ENCODE results near the gene RASD1.

GRCh38 chr17:17484451-17484899 is 11.7 kb downstream of the RASD1 start:
- no peak for TF ChIP-seq CTCF (IDR thresholded peaks at IDR 0.05)
- no peak for TF ChIP-seq REST (IDR thresholded peaks at IDR 0.05; ENCODE audit: low read depth, low read length)
- TF ChIP-seq MXI1 (IDR thresholded peaks at IDR 0.05; ENCODE audit: low read depth, low read length), result no peak
- TF ChIP-seq POLR2AphosphoS5 (IDR thresholded peaks at IDR 0.05; ENCODE audit: low read depth, low read length), result no peak
- no peak for TF ChIP-seq TAF1 (IDR thresholded peaks at IDR 0.05; ENCODE audit: borderline replicate concordance, low read depth, low read length)
- TF ChIP-seq RFX5 (IDR thresholded peaks at IDR 0.05; ENCODE audit: low read length), result no peak
- TF ChIP-seq YY1 (IDR thresholded peaks at IDR 0.05; ENCODE audit: low read depth), result no peak
- TF ChIP-seq ZBTB33 (IDR thresholded peaks at IDR 0.05; ENCODE audit: borderline replicate concordance, low read depth), result no peak
- TF ChIP-seq RAD21 (IDR thresholded peaks at IDR 0.05; ENCODE audit: low read length), result no peak
- no peak for TF ChIP-seq GATA2 (CRISPR knock-in tag; IDR thresholded peaks at IDR 0.05)
- no peak for TF ChIP-seq SIN3A (IDR thresholded peaks at IDR 0.05; ENCODE audit: borderline replicate concordance, low read depth, low read length)
- no peak for TF ChIP-seq FOSL2 (IDR thresholded peaks at IDR 0.05; ENCODE audit: borderline replicate concordance, low read depth)
- no peak for TF ChIP-seq ELF1 (IDR thresholded peaks at IDR 0.05)

All from SK-N-SH (cell line).